ENCODE measurements around the gene TAF6. TPM values are rescaled to one million over a fixed set of nuclear protein-coding genes. Genes with fewer than 3 reads are reported as not detected.

Gene TAF6
- 10 to 100 TPM; 60.1 to 65.5 TPM for total RNA-seq

DNA sequence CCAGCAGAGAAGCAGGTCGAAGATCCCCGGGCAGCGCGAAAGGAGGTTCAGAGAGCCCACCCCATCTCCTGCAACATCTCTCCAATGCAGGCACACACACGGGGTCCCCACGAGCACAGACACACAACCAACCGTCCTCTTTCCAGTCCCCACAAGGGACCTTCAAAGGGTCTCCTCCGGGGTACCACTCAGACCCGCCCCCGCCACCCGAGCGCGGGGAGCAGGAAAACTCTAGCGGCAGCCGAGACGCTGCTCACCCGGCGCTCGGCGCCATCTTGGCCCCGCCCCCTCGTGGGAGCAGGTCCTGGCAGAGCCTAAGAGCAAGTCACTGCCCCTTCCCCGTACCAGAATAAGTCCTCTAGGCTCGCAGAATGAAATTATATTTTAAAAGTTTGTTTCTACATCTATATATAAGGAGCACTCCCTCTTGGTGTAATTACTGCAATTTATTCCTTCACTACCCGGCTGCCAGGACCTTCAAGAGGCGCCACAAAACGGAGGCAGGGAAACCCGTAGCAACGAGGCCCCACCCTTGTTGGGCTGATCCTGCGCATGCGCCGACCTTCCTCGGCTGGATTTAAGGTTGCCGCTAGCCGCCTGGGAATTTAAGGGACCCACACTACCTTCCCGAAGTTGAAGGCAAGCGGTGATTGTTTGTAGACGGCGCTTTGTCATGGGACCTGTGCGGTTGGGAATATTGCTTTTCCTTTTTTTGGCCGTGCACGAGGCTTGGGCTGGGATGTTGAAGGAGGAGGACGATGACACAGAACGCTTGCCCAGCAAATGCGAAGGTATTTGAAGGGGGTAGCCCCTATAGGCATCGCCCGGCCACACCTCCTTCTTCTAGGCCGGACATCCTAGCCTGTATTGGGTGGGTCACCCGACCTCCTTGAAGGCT lies at the start of gene TAF6, which contains the start of gene CNPY4:
Gene TAF6 (minus strand): TSS at position 287 of the 898 bp plus-strand sequence. CDS start 5,149 bp downstream, outside the sequence.
Gene CNPY4 (plus strand): TSS at position 563 of the 898 bp plus-strand sequence. CDS start 111 bp downstream, at position 674.
- H3K27me3 Mint-ChIP-seq = no peaks in the 10 kb centered on the region
- no peaks in the 10 kb centered on the region for H3K9me3 Mint-ChIP-seq
- peak within 1 kb of the TSS; percentile 83 for H3K4me3 Mint-ChIP-seq
- H3K36me3 Mint-ChIP-seq (ENCODE audit: low read depth) = peaks cover 22% of the 10 kb centered on the region
- POLR2A ChIA-PET = no interaction called here
- H3K27ac Mint-ChIP-seq = peak within 1 kb of the TSS; percentile 99
- H3K4me1 Mint-ChIP-seq = peaks cover 26% of the 10 kb centered on the region
- peak; percentile 96 for DNase-seq
- CTCF ChIA-PET = interaction anchor here (5.2 kb wide), 1 partner anchor 11 kb away, joined by 36 read pairs; no protein-coding TSS in a partner anchor

DNA sequence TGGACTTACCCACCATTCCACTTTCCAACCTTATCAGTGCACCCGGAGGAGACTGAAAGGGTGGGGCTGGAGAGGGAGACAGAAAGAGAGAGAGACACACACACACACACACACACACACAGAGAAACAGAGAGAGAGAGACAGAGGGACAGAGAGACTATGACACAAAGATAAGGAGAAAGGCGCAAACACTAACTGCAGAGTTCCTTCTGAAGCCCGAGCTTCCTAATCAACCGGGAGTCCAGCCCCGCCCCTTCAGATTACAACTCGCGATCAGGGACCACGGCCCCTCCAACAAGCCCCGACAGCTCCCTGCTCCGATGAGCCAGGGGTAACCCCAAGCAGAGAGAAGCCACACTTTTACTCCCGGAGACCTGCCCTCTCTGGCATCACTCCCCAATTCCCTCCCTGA lies 48.8 kb upstream of the TAF6 start:
- ChIA-PET POLR2A (interaction anchor here (1.0 kb wide), 2 partner anchors 8 to 11 kb away, joined by 3 to 5 read pairs; no protein-coding TSS in a partner anchor), CTCF (interaction anchor here (0.9 to 2.1 kb wide), 6 partner anchors 8 to 53 kb away, joined by 3 to 7 read pairs (median 4); partner anchors contain the start of genes GPC2 and STAG3)
- peaks cover 9% of the 10 kb centered on the region for H3K27me3 Mint-ChIP-seq
- H3K4me3 Mint-ChIP-seq = peak overlapping the region; percentile 78
- peaks cover 11% of the 10 kb centered on the region for H3K36me3 Mint-ChIP-seq (ENCODE audit: low read depth)
- DNase-seq = no peak
- no peaks in the 10 kb centered on the region for H3K9me3 Mint-ChIP-seq
- peaks cover 79% of the 10 kb centered on the region for H3K4me1 Mint-ChIP-seq
- peak overlapping the region; percentile 94 for H3K27ac Mint-ChIP-seq

DNA sequence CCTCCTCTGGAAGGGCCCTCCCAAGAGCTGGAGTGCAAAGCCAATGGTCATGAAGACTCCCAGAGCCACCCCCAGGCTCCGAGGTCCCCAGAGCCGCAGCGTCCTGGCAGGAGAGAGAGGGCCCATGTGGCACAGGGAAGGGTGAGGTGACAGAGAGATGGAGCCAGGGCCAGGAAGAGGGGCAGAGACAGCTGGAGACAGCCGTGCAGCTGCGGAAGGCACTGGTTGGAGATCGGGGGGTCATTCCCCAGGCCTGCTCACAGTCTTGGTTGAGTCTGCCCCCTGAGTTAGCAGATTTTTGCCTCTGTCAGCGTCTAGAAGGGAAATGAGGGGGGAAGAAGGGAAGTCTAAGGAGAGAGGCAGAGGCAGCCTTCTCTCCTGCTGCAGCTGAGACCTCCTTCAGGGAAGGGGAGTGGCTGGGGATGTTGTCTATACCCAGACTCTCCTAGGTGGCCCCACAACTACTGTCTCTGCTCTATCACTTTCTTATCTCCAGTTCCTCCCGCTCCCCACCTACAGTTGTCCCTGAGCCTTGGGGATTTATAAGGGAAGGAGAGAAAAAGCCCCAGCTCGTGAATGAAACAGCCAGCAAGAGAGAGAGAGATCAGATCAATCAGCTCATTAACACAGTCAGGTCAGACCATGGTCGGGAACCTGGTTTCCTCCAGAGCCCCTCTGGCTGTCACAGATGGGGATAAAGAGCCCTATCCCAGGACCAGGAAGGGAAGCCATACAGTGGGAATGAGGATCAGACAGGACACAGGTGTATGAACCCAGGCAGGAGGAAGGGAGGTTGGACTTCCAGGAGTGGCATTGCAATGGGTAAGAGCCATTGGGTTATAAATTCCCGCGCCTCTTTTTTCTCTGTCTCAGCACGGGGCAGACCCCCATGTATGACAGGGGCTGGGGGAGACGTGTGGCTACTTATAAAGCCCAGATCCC lies 48.1 kb upstream of the TAF6 start:
- Mint-ChIP-seq H3K36me3 (ENCODE audit: low read depth) (peaks cover 11% of the 10 kb centered on the region), H3K27me3 (peaks cover 9% of the 10 kb centered on the region), H3K27ac (peak overlapping the region; percentile 94), H3K4me1 (peaks cover 85% of the 10 kb centered on the region), H3K4me3 (peak overlapping the region; percentile 78), H3K9me3 (no peaks in the 10 kb centered on the region)
- no peak for DNase-seq
- ChIA-PET POLR2A (interaction anchor here (1.0 kb wide), 2 partner anchors 10 to 19 kb away, joined by 3 read pairs; partner anchors contain the start of gene LAMTOR4), CTCF (interaction anchor here (0.9 to 2.4 kb wide), 8 partner anchors 10 to 54 kb away, joined by 3 to 9 read pairs (median 4); partner anchors contain the start of genes GPC2 and STAG3)

DNA sequence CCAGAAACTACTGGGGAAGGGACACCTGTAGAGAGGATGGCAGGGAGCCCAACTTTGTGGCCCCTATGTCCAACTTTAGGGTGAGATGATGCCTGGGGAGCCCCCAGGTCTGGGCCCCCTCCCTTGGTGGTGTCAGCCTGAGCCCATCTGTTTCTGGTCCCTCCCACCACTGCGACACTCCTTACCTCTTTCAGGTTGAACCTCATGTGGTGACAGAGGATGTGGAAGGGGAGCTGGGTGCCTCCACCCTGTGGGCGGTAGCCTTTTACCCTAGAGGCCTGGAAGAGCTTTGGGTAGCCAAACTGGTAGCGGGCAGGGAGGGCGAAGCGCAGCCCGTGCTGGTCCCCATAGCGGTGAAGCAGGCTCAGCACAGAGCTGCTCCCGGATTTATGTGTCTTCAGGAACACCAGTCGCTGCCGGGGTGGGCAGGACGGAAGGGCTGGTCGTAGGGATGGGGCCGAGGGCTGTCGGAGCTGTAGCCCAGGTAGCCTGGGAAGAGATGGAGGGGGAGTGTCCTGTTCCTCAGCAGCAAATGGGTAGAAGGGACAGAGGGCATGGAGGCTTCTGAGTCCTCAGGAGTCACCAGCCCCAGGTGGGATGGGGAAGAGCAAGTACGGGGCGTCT lies 47.3 kb upstream of the TAF6 start:
- H3K27me3 Mint-ChIP-seq = peaks cover 7% of the 10 kb centered on the region
- H3K36me3 Mint-ChIP-seq (ENCODE audit: low read depth) = peaks cover 11% of the 10 kb centered on the region
- H3K4me3 Mint-ChIP-seq = peak overlapping the region; percentile 78
- DNase-seq = peak; percentile 72
- no peaks in the 10 kb centered on the region for H3K9me3 Mint-ChIP-seq
- peaks cover 87% of the 10 kb centered on the region for H3K4me1 Mint-ChIP-seq
- ChIA-PET POLR2A (interaction anchor here (1.0 kb wide), 1 partner anchor 18 kb away, joined by 3 read pairs; the partner anchor contains the start of gene LAMTOR4), CTCF (interaction anchor here (0.7 to 2.4 kb wide), 6 partner anchors 10 to 38 kb away, joined by 3 to 9 read pairs (median 3); partner anchors contain the start of genes GPC2 and STAG3)
- H3K27ac Mint-ChIP-seq = peak overlapping the region; percentile 94

DNA sequence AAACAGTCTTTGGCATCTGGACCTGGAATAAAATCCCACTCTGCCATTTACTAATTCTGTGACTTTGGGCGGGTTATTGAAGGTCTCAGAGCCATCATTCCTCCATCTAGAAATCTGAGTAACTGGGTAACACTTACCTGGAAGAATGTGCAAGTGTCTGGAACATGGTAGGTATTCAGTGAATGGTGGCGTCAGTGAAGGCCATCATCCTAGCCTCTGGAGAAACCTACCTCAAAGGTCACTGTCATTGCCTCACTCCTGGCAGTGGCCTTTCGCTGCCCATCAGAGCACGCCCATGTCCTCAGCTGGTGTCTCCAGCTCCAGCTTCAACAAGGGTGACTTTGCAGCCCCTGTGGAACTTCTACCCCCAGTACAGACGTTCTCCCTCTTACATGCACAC lies 44.7 kb upstream of the TAF6 start:
- H3K4me1 Mint-ChIP-seq = peaks cover 78% of the 10 kb centered on the region
- H3K9me3 Mint-ChIP-seq = no peaks in the 10 kb centered on the region
- POLR2A ChIA-PET = interaction anchor here (0.6 kb wide), 1 partner anchor 61 kb away, joined by 5 read pairs; no protein-coding TSS in a partner anchor
- no peak for DNase-seq
- H3K4me3 Mint-ChIP-seq = peak overlapping the region; percentile 60
- CTCF ChIA-PET = interaction anchor here (0.5 to 1.3 kb wide), 7 partner anchors 8 to 41 kb away, joined by 3 to 5 read pairs (median 3); partner anchors contain the start of genes LAMTOR4 and MBLAC1
- H3K27me3 Mint-ChIP-seq = no peaks in the 10 kb centered on the region
- peaks cover 10% of the 10 kb centered on the region for H3K36me3 Mint-ChIP-seq (ENCODE audit: low read depth)
- peak overlapping the region; percentile 98 for H3K27ac Mint-ChIP-seq

DNA sequence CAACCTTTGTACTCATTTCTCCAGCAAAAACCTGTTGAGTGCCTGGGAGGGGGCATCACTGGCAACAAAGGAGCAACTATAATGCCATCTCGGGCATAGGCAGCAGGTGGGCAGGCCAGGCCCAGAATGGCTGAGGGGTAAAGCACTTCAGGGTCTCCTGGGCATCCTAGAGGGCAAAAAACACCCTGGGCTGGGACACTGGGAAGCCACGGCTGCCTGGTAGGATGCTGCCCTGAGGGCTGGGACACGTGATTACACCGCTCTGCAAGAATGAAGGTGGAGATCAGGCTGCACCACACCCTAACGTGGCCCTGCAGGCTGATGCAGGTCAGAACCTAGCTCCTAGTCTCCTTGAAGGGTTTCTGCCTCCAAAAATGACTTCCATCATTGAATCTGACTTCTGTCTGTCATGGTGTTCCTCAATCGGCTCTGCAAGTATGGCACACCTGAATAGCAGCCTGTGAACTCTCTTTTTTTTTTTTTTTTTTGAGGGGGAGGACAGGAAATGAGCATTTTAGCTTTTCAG lies 43.9 kb upstream of the TAF6 start:
- Mint-ChIP-seq H3K4me1 (peaks cover 72% of the 10 kb centered on the region), H3K27ac (peak overlapping the region; percentile 98), H3K9me3 (no peaks in the 10 kb centered on the region), H3K27me3 (no peaks in the 10 kb centered on the region), H3K36me3 (ENCODE audit: low read depth) (peaks cover 10% of the 10 kb centered on the region), H3K4me3 (peak overlapping the region; percentile 60)
- ChIA-PET CTCF (interaction anchor here (0.6 to 1.2 kb wide), 4 partner anchors 20 to 279 kb away, joined by 3 to 5 read pairs (median 3); partner anchors contain the start of gene MBLAC1), POLR2A (interaction anchor here (0.6 kb wide), 1 partner anchor 62 kb away, joined by 5 read pairs; no protein-coding TSS in a partner anchor)
- peak; percentile 47 for DNase-seq

DNA sequence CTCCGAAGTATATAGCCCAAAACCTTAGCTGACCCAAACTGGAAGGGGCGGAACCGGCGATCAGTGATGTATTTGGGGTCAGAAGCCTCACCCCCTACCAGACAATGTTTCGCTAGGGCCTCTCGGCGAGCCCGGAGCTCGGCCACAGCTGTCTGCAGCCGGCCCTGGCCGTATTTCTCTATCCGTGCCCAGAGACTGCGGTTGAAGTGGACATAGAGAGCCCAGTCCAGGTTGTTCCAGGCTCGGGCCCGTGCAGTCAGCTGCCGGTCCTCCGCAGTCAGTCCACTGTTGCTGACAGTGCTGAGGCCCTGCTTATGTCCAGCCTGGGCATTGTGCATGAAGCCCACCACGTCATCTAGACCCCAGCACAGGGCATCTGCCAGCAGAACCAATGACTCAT lies 40.9 kb upstream of the TAF6 start:
- Mint-ChIP-seq H3K27ac (peak overlapping the region; percentile 36), H3K36me3 (ENCODE audit: low read depth) (peaks cover 31% of the 10 kb centered on the region), H3K9me3 (no peaks in the 10 kb centered on the region), H3K4me1 (peaks cover 70% of the 10 kb centered on the region), H3K4me3 (no peak overlapping the region), H3K27me3 (no peaks in the 10 kb centered on the region)
- ChIA-PET POLR2A (interaction anchor here (0.7 kb wide), 1 partner anchor 8 kb away, joined by 5 read pairs; the partner anchor contains the start of gene GAL3ST4), CTCF (interaction anchor here (0.9 to 1.3 kb wide), 2 partner anchors 8 to 16 kb away, joined by 3 read pairs; partner anchors contain the start of gene GAL3ST4)
- no peak for DNase-seq

DNA sequence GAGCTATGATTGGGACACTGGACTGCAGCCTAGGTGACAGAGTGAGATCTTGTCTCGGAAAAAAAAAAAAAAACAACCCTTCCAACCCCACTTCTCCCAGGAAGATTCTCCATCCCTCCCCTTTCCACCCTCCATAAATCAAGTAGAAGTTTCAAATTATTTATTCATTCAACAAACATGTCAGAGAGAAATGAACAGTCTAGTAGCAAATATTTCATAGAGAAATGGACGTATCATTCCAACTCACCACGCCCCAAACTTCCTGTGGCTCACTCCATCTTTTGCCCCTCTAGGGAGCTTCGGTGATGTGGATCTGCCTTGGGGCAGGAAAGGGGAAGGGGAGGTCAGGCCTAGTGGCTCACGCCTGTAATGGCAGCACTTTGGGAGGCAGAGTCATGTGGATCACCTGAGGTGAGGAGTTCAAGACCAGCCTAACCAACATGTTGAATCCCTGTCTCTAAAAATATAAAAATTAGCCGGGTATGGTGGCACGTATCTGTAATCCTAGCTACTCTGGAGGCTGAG lies 40.0 kb upstream of the TAF6 start:
- H3K4me1 Mint-ChIP-seq = peaks cover 69% of the 10 kb centered on the region

DNA sequence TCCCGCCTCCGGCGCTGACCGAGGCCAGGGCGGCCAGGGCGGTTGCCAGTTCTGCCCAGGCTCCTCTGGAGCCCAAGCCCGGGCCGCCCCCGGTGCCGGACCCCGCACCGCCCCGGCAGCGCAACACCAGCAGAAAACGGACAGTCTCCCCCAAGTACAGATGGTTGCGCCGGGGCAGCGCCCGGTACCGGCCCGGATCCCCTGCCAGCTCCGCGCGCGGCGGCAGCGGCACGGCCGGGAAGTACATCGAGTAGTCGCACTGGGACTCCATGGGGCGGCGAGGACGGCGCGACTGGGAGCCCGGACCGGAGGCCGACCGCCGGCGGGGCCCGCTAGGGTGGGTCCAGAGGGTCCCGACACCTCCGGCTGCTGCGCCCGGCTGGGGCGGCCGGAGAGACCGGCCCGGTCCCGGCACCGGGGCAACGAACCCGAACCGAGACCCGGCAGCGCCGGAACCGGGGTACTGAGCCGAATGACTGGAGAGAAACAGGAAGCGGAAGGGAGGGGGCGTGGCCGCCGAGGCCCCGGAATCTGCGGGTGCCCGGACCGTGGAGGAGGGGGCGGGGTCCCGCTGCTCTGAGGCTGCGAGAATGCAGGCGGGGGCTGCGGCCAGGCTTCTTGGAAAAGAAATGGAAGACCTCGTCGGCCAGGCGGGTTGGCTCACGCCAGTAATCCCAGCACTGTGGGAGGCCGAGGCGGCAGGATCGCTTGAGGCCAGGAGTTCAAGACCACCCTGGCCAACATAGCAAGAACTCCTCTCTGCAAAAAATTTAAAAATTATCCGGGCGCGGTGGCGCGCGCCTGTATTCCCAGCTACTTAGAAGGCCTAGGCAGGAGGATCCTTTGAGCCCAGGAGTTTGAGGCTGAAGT lies 39.3 kb upstream of the TAF6 start, which contains the start of gene TRAPPC14:
Gene TRAPPC14 (minus strand): TSS at position 495 of the 870 bp plus-strand sequence. CDS start 224 bp downstream, at position 271.
- Mint-ChIP-seq H3K4me1 (peaks cover 69% of the 10 kb centered on the region), H3K27ac (peak within 1 kb of the TSS; percentile 87), H3K36me3 (ENCODE audit: low read depth) (peaks cover 39% of the 10 kb centered on the region), H3K4me3 (peak within 1 kb of the TSS; percentile 87), H3K27me3 (no peaks in the 10 kb centered on the region), H3K9me3 (no peaks in the 10 kb centered on the region)
- ChIA-PET CTCF (interaction anchor here (0.8 to 1.8 kb wide), 4 partner anchors 12 to 59 kb away, joined by 3 to 5 read pairs (median 4); no protein-coding TSS in a partner anchor), POLR2A (interaction anchor here (0.7 kb wide), 1 partner anchor 534 kb away, joined by 4 read pairs; no protein-coding TSS in a partner anchor)
- peak; percentile 94 for DNase-seq

More for the DNA sequence above, 40.0 kb upstream of the TAF6 start:
- peak overlapping the region; percentile 86 for H3K27ac Mint-ChIP-seq
- no peaks in the 10 kb centered on the region for H3K27me3 Mint-ChIP-seq
- H3K9me3 Mint-ChIP-seq = no peaks in the 10 kb centered on the region
- ChIA-PET CTCF (interaction anchor here (1.3 to 1.8 kb wide), 3 partner anchors 17 to 59 kb away, joined by 3 to 5 read pairs (median 3); no protein-coding TSS in a partner anchor), POLR2A (interaction anchor here (0.7 kb wide), 1 partner anchor 535 kb away, joined by 4 read pairs; no protein-coding TSS in a partner anchor)
- peaks cover 34% of the 10 kb centered on the region for H3K36me3 Mint-ChIP-seq (ENCODE audit: low read depth)
- peak overlapping the region; percentile 78 for H3K4me3 Mint-ChIP-seq
- DNase-seq = no peak

Data from activated CD4-positive, alpha-beta T cell treated with anti-CD3 and anti-CD28 coated beads, Interleukin-2, amount 10 ng/mL, durations not matched to agents 7 days and 5 days (primary cell).